B cell (primary cell): ENCODE results near the gene ADAMTS14. TPM values are rescaled to one million over a fixed set of nuclear protein-coding genes. Genes with fewer than 3 reads are reported as not detected.

Experiments used
- ATAC-seq: fragments of 200-7000 bp; cut with Tn5 transposase; one replicate; pipeline ENCODE4 v1.10.0; 2021; ENCODE audit warnings: low read depth, mild to moderate bottlenecking, moderate number of reproducible peaks, moderate library complexity
- CTCF ChIA-PET: fragments of 350-600 bp; sonication (Branson Sonifier 250); formaldehyde crosslinking; loops from one replicate; lab custom pipeline; 2021; ENCODE audit warnings: antibody characterized with exemption, inconsistent platforms; lab: Charles Lee
- POLR2A ChIA-PET: fragments of 350-600 bp; sonication (Branson Sonifier 250); formaldehyde crosslinking; loops from one replicate; lab custom pipeline; 2021; ENCODE audit warnings: antibody characterized with exemption; lab: Charles Lee
- DNase-seq: peaks from one replicate; pipeline ENCODE4 v3.0.0; 2013
- H2AFZ ChIP-seq: 2 replicates; pipeline ENCODE4 v1.6.1; 2012; ENCODE audit warnings: mild to moderate bottlenecking, low read depth, low read length; ENCODE audit not compliant: insufficient read depth, poor library complexity, severe bottlenecking
- H3K27ac ChIP-seq, 2 donors: 1 replicate in 1 of 2; 2 replicates in 1 of 2; pipeline ENCODE4 v1.5.1; 2012 to 2013; ENCODE audit warnings: low read length in 2 of 2, mild to moderate bottlenecking in 2 of 2, moderate library complexity in 1 of 2
- H3K27me3 ChIP-seq, 4 experiments: fragments of 200-600 bp in 1 of 4; sonication (generic) in 1 of 4; replicated peaks in 1 of 4; 1 replicate in 2 of 4; 2 replicates in 2 of 4; pipeline versions ENCODE4 v1.6.1 to v1.7.0; 2013 to 2016; ENCODE audit warnings: low read length in 3 of 4, mild to moderate bottlenecking in 2 of 4, mixed read lengths in 1 of 4, moderate library complexity in 1 of 4; ENCODE audit not compliant: insufficient read depth in 4 of 4, control insufficient read depth in 3 of 4; ENCODE audit errors: control extremely low read depth in 1 of 4
- H3K36me3 ChIP-seq, 2 experiments: replicated peaks in 1 of 2; 1 replicate in 1 of 2; 2 replicates in 1 of 2; pipeline versions ENCODE4 v1.6.1 to v1.7.1; 2013; ENCODE audit warnings: low read length in 1 of 2; ENCODE audit not compliant: insufficient read depth in 2 of 2, control insufficient read depth in 1 of 2; ENCODE audit errors: control extremely low read depth in 1 of 2, extremely low read depth in 1 of 2
- H3K4me1 ChIP-seq, 2 donors: fragments of 200-600 bp in 1 of 2; sonication (generic) in 1 of 2; 1 replicate in 1 of 2; 2 replicates in 1 of 2; pipeline versions ENCODE4 v1.5.1 to v1.6.1; 2013 to 2017; ENCODE audit warnings: low read length in 2 of 2; ENCODE audit not compliant: control insufficient read depth in 2 of 2, insufficient read depth in 2 of 2
- H3K4me2 ChIP-seq: replicated peaks from 2 replicates; pipeline ENCODE3; 2012; ENCODE audit warnings: mild to moderate bottlenecking, low read depth, low read length; ENCODE audit not compliant: poor library complexity, severe bottlenecking
- H3K4me3 ChIP-seq, 5 experiments: fragments of 200-600 bp in 1 of 5; sonication (generic) in 1 of 5; 1 replicate in 3 of 5; 2 replicates in 2 of 5; pipeline versions ENCODE4 v1.5.1 to v1.7.0; 2011 to 2016; ENCODE audit warnings: low read length in 4 of 5, mild to moderate bottlenecking in 4 of 5, low read depth in 2 of 5, control low read depth in 1 of 5, moderate library complexity in 1 of 5; ENCODE audit not compliant: insufficient read depth in 1 of 5; ENCODE audit errors: control extremely low read depth in 1 of 5, extremely low read depth in 1 of 5
- H3K79me2 ChIP-seq: fragments of 200-600 bp; sonication (generic); one replicate; pipeline ENCODE4 v1.6.0; 2016; ENCODE audit warnings: low read length; ENCODE audit not compliant: control insufficient read depth, insufficient read depth
- H3K9ac ChIP-seq: fragments of 200-600 bp; sonication (generic); 2 replicates; pipeline ENCODE4 v1.6.1; 2017; ENCODE audit warnings: mild to moderate bottlenecking, low read length, moderate library complexity
- H3K9me3 ChIP-seq, 3 donors: one replicate each; pipeline versions ENCODE4 v1.6.1 to v1.7.1; 2013; ENCODE audit warnings: low read length in 2 of 3; ENCODE audit not compliant: control insufficient read depth in 2 of 3, insufficient read depth in 1 of 3; ENCODE audit errors: control extremely low read depth in 1 of 3
- H4K20me1 ChIP-seq: 2 replicates; pipeline ENCODE4 v1.6.0; 2012; ENCODE audit warnings: mild to moderate bottlenecking, low read length; ENCODE audit not compliant: insufficient read depth, control insufficient read depth, poor library complexity, severe bottlenecking
- H3K27ac Mint-ChIP-seq: one replicate; pipeline ENCODE4 v1.8.0; 2021; ENCODE audit warnings: mixed read lengths
- H3K27me3 Mint-ChIP-seq: one replicate; pipeline ENCODE4 v1.8.0; 2021; ENCODE audit warnings: mixed read lengths
- H3K4me1 Mint-ChIP-seq: one replicate; pipeline ENCODE4 v1.8.0; 2021; ENCODE audit warnings: mixed read lengths
- H3K4me3 Mint-ChIP-seq: one replicate; pipeline ENCODE4 v1.8.0; 2021; ENCODE audit warnings: mixed read lengths
- H3K9me3 Mint-ChIP-seq: one replicate; pipeline ENCODE4 v1.8.0; 2022; ENCODE audit warnings: mixed read lengths; ENCODE audit not compliant: insufficient read depth
- EZH2 ChIP-seq: IDR thresholded peaks from 2 replicates; pipeline ENCODE4 v1.6.1; 2012; ENCODE audit warnings: borderline replicate concordance, low read depth, mild to moderate bottlenecking, moderate library complexity, low read length; ENCODE audit not compliant: insufficient read depth, poor library complexity, severe bottlenecking
- WGBS: methylation state at CpG from one replicate; pipeline ENCODE4 v1.1.5; 2013; ENCODE audit warnings: missing lambda C conversion rate; ENCODE audit not compliant: insufficient coverage; 5-methylcytosine and 5-hydroxymethylcytosine counted together
- intact Hi-C: fragments of 100-400 bp; cut with micrococcal nuclease; formaldehyde crosslinking; loops from one replicate; pipeline ENCODE4 v1.10.0; 2022
- polyA plus RNA-seq: library from polyadenylated mRNA; depleted of rRNA; stranded (reverse); fragments of >200 nt; gene quantifications from 2 replicates; pipeline ENCODE4 v1.2.3, GENCODE V29; 2012
- total RNA-seq, 2 donors: library from RNA; stranded (reverse); fragments of 120-200 nt in 1 of 2; gene quantifications; 1 replicate in 1 of 2; 2 replicates in 1 of 2; pipeline versions ENCODE4 v1.2.3 to v1.2.4, GENCODE V29; 2013 to 2022
- TF ChIP-seq, protein P1 (sequence below): fragments of 200-600 bp; IDR thresholded peaks from one replicate; pipeline ENCODE4 v1.8.0; 2022; ENCODE audit warnings: antibody characterized with exemption, mild to moderate bottlenecking

ADAMTS14 gene
- total and polyA plus RNA-seq, 2 donors (not counting 1 experiment from before 2014, with no cell fraction given): not detected

DNA sequence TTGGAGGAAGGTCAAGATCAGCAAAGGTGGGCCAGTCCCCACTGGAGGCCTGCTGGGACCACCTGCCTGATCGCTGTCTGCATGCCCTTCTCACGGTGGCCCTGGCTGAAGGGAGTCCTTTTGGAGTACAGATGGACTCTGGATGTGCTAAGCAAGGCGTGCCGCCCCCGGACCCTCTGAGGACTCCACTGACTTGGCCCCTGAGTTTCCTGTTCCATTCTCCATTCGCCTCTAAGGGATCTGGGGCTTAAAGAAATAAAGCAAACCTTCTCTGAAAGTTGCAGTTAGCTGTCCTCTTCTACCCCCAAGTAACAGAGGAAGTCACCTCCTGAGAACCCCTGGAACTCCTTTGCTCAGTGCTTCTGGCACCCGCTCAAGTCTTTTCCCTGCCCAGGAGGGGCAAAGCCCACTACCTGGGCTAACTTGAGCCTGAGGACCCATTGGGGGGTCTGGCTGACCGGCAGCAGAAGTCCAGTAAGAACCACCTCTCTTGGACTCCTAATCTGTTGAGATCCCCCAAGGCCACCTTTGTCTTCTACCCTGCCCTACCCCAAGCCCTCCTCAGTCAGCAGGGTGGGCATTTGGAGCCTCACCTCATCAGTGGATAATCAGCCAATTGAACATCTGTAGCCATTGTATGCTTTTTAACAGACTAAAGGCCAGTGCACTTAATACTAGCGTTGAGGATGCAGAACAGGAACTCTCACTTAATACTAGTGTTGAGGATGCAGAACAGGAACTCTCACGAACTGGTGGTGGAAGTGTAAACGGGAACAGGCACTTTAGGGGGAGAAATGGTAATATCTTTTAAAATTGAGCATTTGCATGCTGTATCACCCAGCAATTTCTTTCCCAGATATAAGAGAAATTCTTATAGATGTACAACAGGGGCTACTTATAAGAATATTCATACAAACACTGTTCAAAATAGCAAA, 110.7 kb downstream of the ADAMTS14 start:
- Histone ChIP-seq H3K4me1 (no peaks in the 10 kb centered on the region), H3K9me3 (no peaks in the 10 kb centered on the region), H3K27me3 (peaks cover 0 to 4% (median 0%) of the 10 kb centered on the region in 4 experiments), H3K79me2 (no peaks in the 10 kb centered on the region), H3K4me3 (no peak overlapping the region), H3K9ac (no peak overlapping the region), H4K20me1 (no peaks in the 10 kb centered on the region), H3K27ac (no peak overlapping the region), H3K4me2 (no peak overlapping the region), H2AFZ (no peak overlapping the region), H3K36me3 (no peaks in the 10 kb centered on the region)
- no peak for DNase-seq
- Mint-ChIP-seq H3K27ac (no peak overlapping the region), H3K27me3 (peaks cover 3% of the 10 kb centered on the region), H3K4me3 (no peak overlapping the region), H3K4me1 (no peaks in the 10 kb centered on the region), H3K9me3 (no peaks in the 10 kb centered on the region)
- ChIA-PET CTCF (no interaction called here), POLR2A (no interaction called here)
- ATAC-seq: no peak
- intact Hi-C loops: no loop called here
- 90% methylated on average over 8 of the region's 11 CpGs for WGBS
- TF ChIP-seq, protein P1, sequence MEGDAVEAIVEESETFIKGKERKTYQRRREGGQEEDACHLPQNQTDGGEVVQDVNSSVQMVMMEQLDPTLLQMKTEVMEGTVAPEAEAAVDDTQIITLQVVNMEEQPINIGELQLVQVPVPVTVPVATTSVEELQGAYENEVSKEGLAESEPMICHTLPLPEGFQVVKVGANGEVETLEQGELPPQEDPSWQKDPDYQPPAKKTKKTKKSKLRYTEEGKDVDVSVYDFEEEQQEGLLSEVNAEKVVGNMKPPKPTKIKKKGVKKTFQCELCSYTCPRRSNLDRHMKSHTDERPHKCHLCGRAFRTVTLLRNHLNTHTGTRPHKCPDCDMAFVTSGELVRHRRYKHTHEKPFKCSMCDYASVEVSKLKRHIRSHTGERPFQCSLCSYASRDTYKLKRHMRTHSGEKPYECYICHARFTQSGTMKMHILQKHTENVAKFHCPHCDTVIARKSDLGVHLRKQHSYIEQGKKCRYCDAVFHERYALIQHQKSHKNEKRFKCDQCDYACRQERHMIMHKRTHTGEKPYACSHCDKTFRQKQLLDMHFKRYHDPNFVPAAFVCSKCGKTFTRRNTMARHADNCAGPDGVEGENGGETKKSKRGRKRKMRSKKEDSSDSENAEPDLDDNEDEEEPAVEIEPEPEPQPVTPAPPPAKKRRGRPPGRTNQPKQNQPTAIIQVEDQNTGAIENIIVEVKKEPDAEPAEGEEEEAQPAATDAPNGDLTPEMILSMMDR: no peak
- TF ChIP-seq EZH2: no peak

DNA sequence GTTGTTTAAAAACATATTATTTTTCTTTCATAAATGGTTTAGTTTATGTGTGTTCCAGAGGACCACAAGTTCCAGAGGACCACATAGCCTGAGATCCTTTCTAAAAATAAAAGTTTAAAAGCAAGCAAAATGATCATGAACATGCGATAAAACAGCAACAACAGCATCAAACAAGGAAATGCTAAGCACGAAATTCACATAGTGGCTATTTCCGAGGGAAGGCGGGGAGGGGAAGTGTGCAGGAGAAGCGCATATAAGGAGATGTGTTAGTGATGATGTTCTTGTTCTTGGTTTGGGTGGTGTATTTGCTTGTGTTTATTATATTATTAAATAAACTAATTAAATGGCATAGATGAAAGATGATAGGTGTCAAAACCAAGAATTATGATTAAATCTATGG, 111.7 kb downstream of the ADAMTS14 start:
- H3K4me2 ChIP-seq: no peak overlapping the region
- POLR2A ChIA-PET: no interaction called here
- no peaks in the 10 kb centered on the region for H3K9me3 ChIP-seq
- no peak overlapping the region for H3K4me3 Mint-ChIP-seq
- no peak overlapping the region for H3K27ac ChIP-seq
- ATAC-seq (no peak), DNase-seq (no peak)
- no peaks in the 10 kb centered on the region for H3K4me1 Mint-ChIP-seq
- no peaks in the 10 kb centered on the region for H3K9me3 Mint-ChIP-seq
- no peak overlapping the region for H3K9ac ChIP-seq
- H3K79me2 ChIP-seq: no peaks in the 10 kb centered on the region
- no peak overlapping the region for H3K4me3 ChIP-seq
- H3K27me3 Mint-ChIP-seq: peaks cover 3% of the 10 kb centered on the region
- intact Hi-C loops: no loop called here
- TF ChIP-seq EZH2: no peak
- TF ChIP-seq, protein P1: no peak
- no peak overlapping the region for H3K27ac Mint-ChIP-seq
- no peaks in the 10 kb centered on the region for H3K36me3 ChIP-seq
- peaks cover 0 to 4% (median 0%) of the 10 kb centered on the region in 4 experiments for H3K27me3 ChIP-seq
- no peaks in the 10 kb centered on the region for H3K4me1 ChIP-seq
- no CpG with 5 or more reads among the region's 5 CpGs for WGBS
- H2AFZ ChIP-seq: no peak overlapping the region
- CTCF ChIA-PET: no interaction called here
- H4K20me1 ChIP-seq: no peaks in the 10 kb centered on the region
